GM18873 (cell line): ENCODE measurements around the gene ARL15.

Experiments used
- ATAC-seq: cut with Tn5 transposase; IDR thresholded peaks from one replicate; pipeline ENCODE4 v1.9.1; 2021; ENCODE audit warnings: mild to moderate bottlenecking, moderate library complexity, moderate number of reproducible peaks; ENCODE audit not compliant: unreplicated experiment, low FRiP score

The ARL15 gene

DNA sequence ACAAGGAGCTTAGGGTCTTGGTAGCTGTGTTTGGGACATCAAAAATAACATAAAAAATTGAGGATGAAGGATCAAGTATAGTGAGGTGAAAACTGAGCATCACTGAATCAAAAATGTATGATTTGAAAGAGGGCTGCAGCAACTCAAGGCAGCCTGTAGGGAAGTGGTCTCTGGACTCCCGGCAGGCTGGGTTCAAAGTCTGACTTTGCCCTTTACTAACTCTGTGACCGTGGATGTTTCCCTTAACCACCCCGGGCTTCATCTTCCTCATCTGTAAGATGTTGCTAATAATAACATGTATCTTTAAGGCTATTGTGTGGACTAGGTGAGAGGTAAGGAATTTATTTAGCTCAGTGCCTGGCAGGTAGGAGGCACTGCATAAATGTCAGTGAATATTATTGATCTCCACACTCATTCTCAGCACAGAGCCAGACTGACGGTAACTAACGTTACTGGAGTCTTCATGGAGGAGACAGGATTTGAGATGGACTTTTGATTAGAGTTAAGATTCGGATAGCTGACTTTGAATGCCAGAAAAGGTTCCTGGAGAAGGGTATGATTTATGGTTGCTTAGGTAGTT, 382.6 kb downstream of the ARL15 start:
- ATAC-seq, result no peak

DNA sequence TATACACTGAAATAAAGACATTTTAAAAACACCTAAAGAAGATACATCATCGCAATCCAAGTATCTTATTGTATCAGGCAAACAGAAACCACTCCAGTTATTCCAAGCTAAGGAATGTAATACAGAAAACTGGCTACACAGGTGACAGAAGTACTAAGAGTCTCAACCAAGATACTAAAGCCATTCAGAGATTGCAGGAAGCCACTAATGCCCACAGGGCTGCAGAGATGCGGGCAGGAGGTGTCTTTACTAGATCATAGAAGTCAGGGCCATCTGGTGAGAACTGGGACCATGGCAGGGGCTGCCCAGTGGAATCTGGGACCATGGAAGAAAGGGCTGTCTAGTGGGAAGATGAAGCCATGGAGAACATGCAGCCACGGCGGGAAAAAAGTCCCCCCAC, 384.3 kb downstream of the ARL15 start:
- ATAC-seq, result no peak

DNA sequence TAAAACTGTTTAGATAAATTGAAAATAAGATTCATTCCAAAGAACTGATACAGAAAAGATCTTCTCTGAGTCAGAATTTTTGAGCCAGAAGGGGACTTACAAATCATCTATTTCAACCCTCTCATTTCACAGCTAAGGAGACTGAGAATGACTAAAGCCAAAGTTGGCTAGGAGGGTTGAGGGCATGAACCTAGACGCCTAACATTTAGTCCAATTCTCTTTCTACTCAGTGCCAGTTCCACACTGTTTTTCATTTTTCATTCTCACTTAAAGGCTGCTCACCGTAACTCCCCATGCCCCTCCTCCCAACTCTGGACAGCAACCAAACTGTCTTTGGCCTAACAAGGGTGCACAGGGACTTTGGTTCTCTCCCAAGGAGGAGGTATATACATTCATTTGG, 386.0 kb downstream of the ARL15 start:
- ATAC-seq, result no peak

DNA sequence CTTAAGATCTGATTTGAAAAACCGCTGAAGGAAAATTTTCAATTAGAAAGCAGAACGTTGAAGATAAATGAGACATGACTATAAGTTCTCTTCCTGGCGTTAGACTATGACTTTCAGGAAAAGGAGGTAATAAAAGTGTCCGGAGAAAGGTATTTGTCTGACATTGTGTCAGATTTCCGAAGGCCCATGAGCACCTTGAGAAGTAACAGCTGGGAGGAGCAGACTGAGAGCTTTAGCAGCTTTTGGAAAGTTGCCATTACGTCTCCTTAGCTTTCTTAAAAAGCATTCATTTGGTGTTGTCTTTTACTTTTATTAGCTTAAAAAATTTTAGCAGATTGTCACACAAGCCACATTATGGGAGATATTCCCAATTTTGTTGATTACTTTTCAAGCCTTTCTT, 386.4 kb downstream of the ARL15 start:
- ATAC-seq, result no peak

DNA sequence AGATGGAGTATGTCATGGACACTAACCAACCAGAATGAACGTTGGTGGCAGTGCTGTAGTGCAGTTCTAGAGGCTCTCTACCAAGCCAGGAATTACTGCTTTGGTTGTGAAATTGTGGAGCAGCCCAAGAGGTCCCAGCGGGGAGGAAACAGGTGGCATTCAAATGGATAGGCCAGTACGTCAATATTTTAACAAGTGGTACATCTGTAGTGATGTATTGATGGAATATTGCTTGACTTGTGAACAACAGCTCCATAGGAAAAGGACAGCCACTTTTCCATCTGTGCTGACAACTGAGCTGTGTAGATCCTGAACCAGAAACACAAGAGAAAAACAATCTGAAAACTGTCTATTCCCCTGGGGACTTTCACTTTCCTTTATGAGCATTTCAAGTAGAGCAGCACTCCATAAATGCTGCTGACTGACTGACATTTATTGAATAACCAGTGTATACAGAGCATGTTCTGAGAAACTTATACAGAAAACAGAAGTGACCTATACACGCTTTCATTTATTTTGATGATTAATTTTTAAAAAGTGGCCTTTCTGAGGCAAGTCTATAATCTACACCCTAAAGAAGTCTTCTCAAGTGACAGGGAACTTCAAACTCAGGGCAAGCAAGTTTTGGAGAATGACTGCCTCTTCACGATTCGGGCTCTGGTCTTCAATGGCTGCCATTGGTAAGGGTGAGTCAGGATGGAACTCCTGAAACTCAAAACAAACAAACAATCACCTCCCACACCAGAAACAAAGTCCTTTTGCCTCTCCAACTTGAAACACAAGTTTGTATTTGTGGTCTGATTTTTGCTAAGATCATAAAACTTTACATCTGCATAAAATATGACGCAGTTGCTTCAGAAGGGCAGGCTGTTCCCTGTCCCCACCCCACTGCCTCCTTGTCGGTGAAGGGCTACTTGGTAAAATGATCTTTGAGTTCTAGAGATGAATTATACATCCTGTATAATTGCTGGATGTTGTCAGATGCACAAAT, 387.6 kb downstream of the ARL15 start:
- ATAC-seq, result no peak

DNA sequence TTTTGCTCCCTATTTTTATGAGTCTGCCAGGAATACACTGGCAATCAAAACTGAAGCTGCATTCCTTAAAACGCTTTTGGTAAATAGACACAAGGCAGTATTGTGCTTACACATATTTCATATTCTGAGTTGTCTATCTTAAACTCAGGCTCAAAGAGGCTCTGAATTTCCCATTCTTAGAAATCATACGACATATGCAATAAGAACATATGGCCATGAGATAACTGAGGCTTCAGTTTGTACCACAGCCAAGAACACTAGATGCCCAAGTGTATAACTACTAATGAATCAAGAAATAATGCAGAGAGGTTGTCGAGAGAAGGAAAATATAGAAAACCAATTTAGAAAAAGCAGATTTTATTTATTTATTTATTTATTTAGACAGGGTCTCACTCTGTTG, 392.5 kb downstream of the ARL15 start:
- ATAC-seq, result no peak

DNA sequence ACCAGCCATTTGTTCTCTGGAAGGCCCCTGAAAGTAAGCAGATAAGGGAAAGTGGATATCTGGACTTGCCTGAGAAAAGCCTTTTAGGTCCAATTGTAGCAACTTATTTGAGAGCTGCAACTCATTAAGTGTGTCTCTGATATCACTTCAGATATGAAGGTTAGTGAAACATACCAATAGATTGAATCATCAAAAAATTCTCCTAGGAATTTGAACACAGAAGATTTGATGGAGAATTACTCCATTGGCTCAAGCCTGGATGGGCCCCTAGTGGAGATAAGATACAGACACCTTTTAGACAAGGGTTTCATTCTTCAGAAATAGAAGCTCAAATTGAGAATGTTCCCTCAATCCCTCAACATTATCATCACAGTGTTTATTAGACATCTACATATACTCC, 393.3 kb downstream of the ARL15 start:
- ATAC-seq, result no peak

DNA sequence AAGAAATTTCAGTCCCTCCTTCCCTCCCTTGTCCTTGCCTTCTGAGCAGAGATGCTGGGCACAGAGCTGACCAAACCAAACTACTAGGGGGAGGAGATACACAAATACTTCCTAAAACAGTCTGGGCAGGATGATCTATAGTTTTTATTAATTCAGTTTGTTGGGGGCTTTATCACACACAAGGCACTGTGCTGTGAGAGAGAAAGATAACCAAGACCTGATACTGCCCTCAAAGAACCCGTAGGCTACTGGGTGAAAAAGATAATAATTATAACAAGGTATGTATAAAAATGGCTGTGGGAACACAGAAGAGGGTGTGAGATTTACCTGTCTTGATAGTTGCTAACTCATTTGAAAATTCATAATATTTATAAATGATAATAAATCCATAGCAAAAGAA, 395.3 kb downstream of the ARL15 start:
- no peak for ATAC-seq

DNA sequence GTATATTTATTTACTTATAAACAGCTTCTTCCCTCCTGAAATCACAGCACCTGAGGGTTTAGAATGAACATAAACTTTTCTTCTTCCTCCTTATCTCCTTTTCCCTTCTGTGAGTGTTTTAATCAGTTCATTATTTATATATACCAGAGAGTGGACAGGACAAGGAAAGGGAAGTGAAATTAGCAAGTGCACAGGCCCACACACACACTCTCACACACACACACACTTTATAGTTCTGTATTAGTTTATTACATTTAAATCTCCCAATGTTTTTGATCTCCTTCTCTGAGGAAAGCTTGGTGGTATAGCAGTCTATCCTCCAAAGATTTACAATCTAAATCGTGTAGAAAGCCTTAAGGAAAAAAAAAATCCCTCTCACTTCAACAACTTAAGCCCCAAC, 396.4 kb downstream of the ARL15 start:
- no peak for ATAC-seq

DNA sequence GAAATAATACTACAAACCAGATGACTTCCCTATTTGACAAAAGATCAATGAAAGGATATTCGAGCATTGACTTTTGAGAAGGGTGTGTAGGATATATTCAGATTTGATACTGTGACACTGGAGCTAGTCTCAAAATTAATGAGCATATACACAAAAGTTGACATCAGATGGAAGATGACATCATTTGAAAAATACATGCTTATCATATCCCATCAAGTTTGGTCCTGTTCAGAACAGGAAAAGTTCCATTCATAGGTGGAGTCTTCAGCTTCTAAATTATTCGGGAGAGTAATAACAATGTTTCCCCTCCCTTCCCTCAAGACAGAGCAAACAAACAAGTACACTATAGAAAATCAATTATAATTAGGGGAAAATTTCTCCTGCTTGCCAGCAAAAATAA, 401.6 kb downstream of the ARL15 start:
- no peak for ATAC-seq

DNA sequence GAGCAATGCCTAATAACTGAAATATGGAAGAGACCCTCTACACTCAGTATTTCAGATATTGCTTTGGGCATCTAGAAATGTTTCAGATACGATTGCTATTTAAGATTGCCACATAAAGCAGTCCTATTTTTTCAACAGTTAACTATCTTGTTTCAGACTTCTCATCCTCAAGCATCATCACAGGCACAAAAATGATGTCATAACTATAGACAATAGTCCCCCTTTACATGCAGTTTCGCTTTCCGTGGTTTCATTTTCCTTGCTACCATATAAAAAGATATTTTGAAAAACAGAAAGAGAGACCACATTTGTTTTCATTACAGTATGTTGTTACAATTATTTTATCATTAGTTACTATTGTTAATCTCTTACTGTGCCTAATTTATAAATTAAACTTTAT, 402.5 kb downstream of the ARL15 start:
- ATAC-seq, result no peak

DNA sequence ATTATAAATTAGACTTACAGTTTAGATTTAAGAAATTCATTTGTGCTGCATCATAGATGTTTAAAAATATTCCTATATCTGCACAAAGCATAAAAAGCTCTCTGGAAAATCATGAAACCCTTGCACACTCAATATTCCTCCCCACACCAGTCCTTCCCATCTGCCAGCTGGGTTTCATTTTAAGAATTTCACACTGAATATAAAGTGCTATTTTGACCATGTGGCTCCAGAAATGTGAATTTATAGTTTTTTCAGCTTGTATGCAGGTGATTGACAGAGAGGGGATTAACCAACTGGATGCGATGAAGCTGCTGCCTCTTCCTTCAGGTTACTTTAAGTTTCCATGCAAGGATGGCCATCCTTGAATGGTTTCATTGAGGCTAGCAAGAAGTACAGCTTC, 403.6 kb downstream of the ARL15 start:
- no peak for ATAC-seq

DNA sequence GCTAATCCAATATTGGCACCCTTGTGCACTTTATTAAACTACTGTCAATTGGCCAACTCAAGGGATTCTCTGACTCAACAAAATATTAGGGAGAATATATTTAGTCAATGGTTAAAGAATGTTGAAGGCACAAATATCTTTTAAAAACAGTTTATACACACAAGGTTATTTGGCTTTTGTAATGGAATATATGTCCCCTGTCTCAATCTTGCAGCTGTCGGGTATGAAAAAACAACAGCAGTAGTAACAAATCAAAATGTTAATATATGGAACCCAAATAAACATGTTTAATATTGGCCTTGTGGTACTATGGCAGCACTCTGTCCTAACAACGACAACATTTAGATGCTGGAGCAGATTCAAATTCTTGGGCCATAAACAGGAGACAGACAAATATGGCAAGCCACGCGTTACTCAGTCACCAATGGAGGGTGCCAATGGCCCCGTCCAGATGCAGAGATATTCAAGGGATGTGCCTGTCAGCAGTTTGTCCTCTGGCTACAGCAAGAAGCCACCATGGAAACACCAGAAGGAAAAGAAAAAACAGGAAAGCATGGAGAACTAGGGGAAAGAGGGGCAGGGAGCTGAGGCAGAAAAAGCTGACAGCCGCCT, 408.0 kb downstream of the ARL15 start:
- no peak for ATAC-seq

DNA sequence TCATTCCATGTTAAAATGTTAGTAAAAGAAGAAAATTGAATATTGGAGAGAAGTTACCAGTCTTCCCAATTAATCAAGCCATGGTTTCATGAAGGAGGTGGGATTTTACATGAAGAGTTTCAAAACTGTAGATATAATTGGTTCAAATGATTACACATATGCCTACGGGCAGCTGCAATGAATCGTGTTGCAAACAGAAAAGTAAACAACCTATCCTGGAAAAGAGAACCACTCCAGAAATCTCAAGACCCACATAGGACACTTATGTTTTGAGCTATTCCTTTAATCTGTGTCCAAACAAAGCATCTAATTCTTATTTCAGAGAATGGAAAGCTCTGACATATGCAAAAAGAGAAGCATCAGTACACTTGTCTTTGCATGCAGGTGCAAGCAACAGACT, 409.7 kb downstream of the ARL15 start:
- ATAC-seq, result no peak

DNA sequence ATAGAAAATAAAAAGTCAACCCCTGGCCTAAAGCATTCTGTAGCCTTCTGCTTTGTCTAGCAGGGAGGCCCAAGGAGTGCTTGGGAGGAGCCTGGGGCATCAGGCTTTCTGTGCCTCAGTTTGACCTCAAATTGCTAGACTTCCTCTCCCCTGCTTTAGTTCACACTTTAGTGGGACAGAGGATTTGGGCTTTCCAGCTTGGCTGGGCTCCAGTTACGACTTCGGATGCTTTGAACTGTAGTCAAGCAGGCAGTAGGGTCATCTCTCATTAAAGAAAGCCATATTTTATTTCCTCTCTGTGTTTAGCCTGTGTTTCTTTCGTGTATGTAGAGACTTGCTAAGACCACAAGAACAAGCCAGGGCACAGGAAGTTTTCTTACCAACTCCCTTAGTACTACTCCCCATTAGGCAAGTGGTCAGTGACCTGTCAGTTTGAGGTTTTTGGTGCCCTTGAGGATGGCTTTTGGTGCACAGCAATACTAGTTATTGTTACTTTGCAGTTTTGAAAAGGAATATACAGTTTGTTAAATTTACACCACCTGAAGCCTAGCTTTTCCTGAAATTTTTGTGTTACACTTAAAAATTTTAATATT, 415.2 kb downstream of the ARL15 start:
- no peak for ATAC-seq

DNA sequence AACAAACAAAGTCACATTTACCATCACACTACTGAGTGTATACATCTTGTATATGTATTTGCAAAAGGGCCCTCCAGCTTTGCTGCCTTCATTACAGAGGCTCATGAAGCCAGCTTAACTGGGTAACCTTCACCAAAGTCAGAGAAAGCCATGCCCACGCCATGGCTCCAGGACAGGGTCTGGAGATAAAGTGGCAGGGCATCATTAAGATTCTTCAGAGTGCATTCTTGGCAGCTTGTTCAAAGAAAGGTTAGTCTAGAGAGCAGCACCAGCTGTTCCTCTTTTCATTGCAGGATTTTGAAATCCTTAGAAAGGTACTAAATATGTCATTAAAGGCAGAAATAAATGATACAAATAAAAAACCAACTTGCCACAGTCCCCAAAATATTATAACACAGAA, 416.7 kb downstream of the ARL15 start:
- ATAC-seq, result no peak

DNA sequence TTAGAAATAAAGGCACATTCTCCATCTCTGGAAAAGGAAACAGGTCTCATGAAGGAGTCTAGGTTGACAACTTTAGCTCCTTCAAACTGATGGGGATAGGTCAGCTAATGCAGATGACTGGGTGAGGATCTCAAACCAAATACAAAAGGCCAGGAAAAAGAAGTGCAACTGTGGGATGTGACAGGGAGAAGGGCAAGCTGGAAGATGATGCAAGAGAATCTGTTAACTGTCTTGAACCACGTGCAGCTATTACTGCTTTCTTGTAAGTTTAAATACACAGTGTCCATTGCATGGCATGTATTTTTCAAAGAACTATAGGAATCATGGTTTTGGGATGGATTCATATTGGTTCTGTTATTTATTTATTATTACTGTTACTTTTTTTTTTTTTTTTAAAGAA, 418.1 kb downstream of the ARL15 start:
- ATAC-seq, result no peak

DNA sequence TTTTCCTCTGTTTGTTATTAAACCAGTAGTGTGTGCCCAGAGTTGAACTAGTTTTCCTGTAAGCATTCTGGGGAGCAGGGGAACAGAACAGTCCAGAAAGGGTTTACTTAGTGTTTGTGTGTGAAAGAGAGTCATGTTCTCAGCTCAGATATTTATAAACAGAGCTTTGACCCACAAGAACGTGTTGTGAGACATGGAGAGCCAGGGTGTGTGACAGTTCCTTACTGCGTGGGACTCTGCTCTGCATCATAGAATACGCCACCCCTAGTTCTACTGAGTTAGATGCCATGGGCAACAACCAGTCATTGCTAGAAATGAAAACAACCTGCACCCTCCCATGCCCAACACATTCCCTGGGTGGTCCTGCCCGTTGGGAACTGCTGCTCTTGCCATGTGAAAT, 419.2 kb downstream of the ARL15 start:
- no peak for ATAC-seq

DNA sequence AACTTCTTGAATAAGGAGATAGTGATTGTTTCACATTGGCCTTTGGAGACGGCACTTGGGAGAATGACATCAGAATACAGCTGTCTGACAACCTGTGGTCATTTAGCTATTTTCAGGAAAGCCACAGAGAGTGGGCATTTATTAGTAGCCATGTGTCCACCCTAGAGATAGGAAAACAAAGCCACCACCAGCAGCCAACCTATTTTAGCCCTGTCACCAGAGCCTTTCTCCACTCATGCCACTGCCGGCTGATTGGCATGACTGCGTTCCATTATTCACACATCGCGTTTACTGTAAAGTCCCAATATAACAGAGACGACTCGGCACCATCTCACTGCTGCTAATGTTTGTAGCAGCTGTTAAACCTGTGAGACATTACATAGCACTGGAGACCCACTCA, 419.9 kb downstream of the ARL15 start:
- no peak for ATAC-seq

DNA sequence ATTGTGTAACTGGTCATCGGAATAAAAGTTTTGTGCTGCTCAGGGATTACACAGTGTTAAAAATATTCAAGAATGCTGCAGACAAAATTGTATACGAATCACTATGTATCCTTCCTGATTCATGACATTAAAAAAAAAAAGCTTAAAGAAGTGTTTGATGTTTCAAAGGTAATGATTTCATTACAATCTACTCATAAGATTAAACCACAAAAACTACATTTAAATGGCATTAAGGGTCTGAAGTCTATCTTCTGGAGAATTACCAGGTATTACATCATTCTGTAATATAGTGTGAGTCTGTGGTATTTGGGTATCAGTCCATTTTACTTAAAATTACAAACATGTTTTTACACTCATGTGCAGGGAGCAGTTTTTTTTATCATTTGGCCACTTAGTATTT, 425.5 kb downstream of the ARL15 start:
- no peak for ATAC-seq

DNA sequence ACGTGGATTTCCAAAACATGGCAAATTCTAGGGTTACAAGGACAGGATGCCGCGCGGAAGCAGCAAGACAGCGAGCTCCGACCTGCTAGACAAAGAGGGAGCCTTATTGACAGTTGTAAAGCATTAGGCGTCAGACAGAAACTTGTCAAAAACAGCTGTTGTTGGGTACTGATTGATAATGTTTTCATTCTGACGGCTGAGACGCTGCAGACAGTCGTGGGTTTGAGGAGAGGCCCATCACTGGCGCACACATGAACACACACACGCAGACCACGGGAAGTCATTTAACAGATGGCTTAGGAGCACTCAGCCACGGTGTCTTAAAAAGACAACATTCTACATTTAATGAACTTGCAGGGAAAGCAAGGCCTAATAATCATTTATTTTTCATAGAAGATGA, 426.0 kb downstream of the ARL15 start:
- no peak for ATAC-seq
